Natural killer cell (primary cell): Measurements from ENCODE around the gene BHLHA15. TPM values are rescaled to one million over a fixed set of nuclear protein-coding genes. Genes with fewer than 3 reads are reported as not detected.

Source experiments
- ATAC-seq, 3 donors: fragments of 150-1000 bp in 2 of 3; fragments of 200-7000 bp in 1 of 3; cut with Tn5 transposase; 1 replicate in 1 of 3; 2 replicates in 2 of 3; pipeline ENCODE4 v1.10.0; 2021; ENCODE audit warnings: mild to moderate bottlenecking in 2 of 3, moderate library complexity in 2 of 3
- DNase-seq, 2 donors: peaks; one replicate each; pipeline versions ENCODE4 v3.0.0 to v3.0.0-alpha.2; 2013 to 2021; ENCODE audit warnings: mixed read lengths in 1 of 2
- H3K27ac ChIP-seq: one replicate; pipeline ENCODE4 v1.5.1; 2013; ENCODE audit warnings: mild to moderate bottlenecking, low read length
- H3K27me3 ChIP-seq: one replicate; pipeline ENCODE4 v1.6.1; 2013; ENCODE audit warnings: low read length; ENCODE audit not compliant: control insufficient read depth, insufficient read depth
- H3K36me3 ChIP-seq: one replicate; pipeline ENCODE4 v1.6.1; 2013; ENCODE audit warnings: low read length; ENCODE audit not compliant: control insufficient read depth, insufficient read depth
- H3K4me1 ChIP-seq: one replicate; pipeline ENCODE4 v1.6.1; 2013; ENCODE audit warnings: low read length; ENCODE audit not compliant: control insufficient read depth, insufficient read depth
- H3K4me3 ChIP-seq: one replicate; pipeline ENCODE4 v1.5.1; 2013; ENCODE audit warnings: low read length
- H3K9me3 ChIP-seq: one replicate; pipeline ENCODE4 v1.6.1; 2013; ENCODE audit warnings: low read length; ENCODE audit not compliant: control insufficient read depth, insufficient read depth
- H3K27ac Mint-ChIP-seq, 2 donors: one replicate each; pipeline ENCODE4 v1.8.0; 2022; ENCODE audit warnings: mild to moderate bottlenecking in 2 of 2, mixed read lengths in 2 of 2, moderate library complexity in 1 of 2
- H3K27me3 Mint-ChIP-seq, 2 donors: one replicate each; pipeline ENCODE4 v1.8.0; 2022; ENCODE audit warnings: low read depth in 2 of 2, mixed read lengths in 2 of 2
- H3K36me3 Mint-ChIP-seq: one replicate; pipeline ENCODE4 v1.8.0; 2022; ENCODE audit warnings: mixed read lengths
- H3K4me1 Mint-ChIP-seq, 2 donors: one replicate each; pipeline ENCODE4 v1.8.0; 2022; ENCODE audit warnings: mixed read lengths in 2 of 2
- H3K4me3 Mint-ChIP-seq: one replicate; pipeline ENCODE4 v1.8.0; 2022; ENCODE audit warnings: mild to moderate bottlenecking, moderate library complexity, mixed read lengths
- H3K9me3 Mint-ChIP-seq, 2 donors: one replicate each; pipeline ENCODE4 v1.8.0; 2022; ENCODE audit warnings: mixed read lengths in 2 of 2
- WGBS: methylation state at CpG from one replicate; pipeline ENCODE4 v1.1.7; 2013; ENCODE audit warnings: missing lambda C conversion rate; ENCODE audit not compliant: insufficient coverage; 5-methylcytosine and 5-hydroxymethylcytosine counted together
- intact Hi-C: fragments of 100-400 bp; cut with micrococcal nuclease; formaldehyde crosslinking; loops from one replicate; pipeline ENCODE4 v1.14.2; 2022
- total RNA-seq, 4 donors: library from RNA; stranded (reverse); fragments of 120-200 nt in 1 of 4; gene quantifications; one replicate each; pipeline versions ENCODE4 v1.2.3 to v1.2.4, GENCODE V29; 2013 to 2022
- TF ChIP-seq, protein P1 (sequence below): fragments of 200-600 bp; IDR thresholded peaks from one replicate; pipeline ENCODE4 v1.8.0; 2022; ENCODE audit warnings: antibody characterized with exemption

Gene BHLHA15
- total RNA-seq, 3 donors from 2014 or later (not counting 1 experiment from before 2014, with no cell fraction given), result 3.3 TPM; not detected in 2

DNA sequence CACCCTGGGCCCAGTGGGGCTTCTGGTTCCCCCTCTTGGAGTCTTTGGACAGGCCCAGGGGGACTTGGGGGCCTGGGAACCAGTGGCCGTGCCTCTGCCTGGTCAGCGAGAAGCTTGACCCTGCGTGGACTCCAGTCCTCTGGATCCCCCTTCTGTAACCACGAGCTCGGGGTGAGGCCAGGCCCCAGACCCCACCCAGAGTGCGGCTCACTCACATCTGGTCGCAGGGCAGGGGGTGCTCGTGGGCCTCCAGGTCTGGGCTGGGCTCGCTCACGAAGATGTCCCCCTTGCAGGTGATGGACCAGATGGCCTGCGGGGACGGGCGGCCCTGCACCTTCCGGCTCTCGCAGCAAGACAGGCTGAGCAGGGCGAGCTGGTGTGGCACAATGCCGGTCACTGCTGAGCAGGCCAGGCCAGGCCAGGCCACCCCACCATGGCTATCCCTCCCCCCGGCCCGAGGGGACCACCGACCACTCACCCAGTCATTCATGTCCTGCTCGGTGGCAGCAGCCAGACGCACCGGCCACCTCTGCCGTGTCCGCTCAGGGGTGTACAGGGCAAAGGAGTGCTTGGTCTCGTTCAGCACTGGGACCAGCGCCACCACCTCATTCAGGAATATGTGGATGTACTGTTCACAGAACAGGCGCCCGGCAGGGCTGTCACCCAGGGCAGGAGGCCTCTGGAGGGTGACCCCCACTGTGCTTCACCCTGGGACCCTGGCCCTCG lies 19.7 kb downstream of the BHLHA15 start:
- WGBS, result 98% methylated on average over 30 of the region's 30 CpGs
- ATAC-seq, result no peak
- no peaks in the 10 kb centered on the region for H3K27me3 ChIP-seq
- TF ChIP-seq, protein P1, sequence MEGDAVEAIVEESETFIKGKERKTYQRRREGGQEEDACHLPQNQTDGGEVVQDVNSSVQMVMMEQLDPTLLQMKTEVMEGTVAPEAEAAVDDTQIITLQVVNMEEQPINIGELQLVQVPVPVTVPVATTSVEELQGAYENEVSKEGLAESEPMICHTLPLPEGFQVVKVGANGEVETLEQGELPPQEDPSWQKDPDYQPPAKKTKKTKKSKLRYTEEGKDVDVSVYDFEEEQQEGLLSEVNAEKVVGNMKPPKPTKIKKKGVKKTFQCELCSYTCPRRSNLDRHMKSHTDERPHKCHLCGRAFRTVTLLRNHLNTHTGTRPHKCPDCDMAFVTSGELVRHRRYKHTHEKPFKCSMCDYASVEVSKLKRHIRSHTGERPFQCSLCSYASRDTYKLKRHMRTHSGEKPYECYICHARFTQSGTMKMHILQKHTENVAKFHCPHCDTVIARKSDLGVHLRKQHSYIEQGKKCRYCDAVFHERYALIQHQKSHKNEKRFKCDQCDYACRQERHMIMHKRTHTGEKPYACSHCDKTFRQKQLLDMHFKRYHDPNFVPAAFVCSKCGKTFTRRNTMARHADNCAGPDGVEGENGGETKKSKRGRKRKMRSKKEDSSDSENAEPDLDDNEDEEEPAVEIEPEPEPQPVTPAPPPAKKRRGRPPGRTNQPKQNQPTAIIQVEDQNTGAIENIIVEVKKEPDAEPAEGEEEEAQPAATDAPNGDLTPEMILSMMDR, result no peak
- intact Hi-C loops, result no loop called here
- H3K27ac Mint-ChIP-seq, result no peak overlapping the region
- no peak overlapping the region for H3K4me3 Mint-ChIP-seq
- H3K9me3 Mint-ChIP-seq, result no peaks in the 10 kb centered on the region
- no peaks in the 10 kb centered on the region for H3K27me3 Mint-ChIP-seq
- no peak for DNase-seq
- H3K36me3 Mint-ChIP-seq, result no peaks in the 10 kb centered on the region
- H3K27ac ChIP-seq, result no peak overlapping the region
- no peaks in the 10 kb centered on the region for H3K4me1 Mint-ChIP-seq
- no peak overlapping the region for H3K4me3 ChIP-seq
- no peaks in the 10 kb centered on the region for H3K9me3 ChIP-seq
- peaks cover 15% of the 10 kb centered on the region for H3K36me3 ChIP-seq
- no peaks in the 10 kb centered on the region for H3K4me1 ChIP-seq

DNA sequence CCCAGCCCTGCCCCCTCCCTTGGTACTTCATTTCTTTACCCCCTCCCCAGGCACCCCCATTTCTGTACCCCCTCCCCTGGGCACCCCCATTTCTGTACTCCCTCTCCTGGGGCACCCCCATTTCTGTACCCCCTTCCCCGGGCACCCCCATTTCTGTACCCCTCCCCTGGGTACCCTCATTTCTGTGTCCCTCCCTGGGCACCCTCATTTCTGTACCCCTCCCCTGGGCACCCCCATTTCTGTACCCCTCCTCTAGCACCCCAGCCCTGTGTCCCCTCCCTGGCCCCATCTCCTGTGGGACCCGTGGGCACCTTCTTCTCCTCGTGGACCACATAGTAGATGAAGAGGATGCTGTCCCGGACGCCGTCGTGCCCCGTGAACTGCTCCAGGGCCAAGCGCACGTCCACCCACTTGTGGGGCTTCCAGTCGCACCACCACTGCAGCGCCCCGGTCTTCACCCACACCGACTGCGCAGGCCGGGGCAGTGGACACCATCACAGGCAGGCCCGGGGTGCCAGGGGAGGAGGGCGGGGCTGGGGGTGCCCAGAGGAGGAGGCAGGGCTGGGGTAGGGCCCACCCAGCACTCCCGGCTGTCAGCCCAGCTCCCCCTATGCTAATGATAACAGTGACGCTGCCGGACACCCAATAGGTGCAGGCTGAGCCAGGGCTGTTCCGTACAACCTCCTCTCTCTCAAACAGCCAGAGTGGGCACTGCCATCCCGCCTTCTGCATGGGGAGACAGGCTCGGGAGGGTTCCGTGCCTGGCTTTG lies 20.4 kb downstream of the BHLHA15 start:
- intact Hi-C loops, result no loop called here
- Histone ChIP-seq H3K36me3 (peaks cover 18% of the 10 kb centered on the region), H3K4me3 (no peak overlapping the region), H3K4me1 (no peaks in the 10 kb centered on the region), H3K27me3 (no peaks in the 10 kb centered on the region), H3K27ac (no peak overlapping the region), H3K9me3 (no peaks in the 10 kb centered on the region)
- H3K4me1 Mint-ChIP-seq, result no peaks in the 10 kb centered on the region
- H3K4me3 Mint-ChIP-seq, result no peak overlapping the region
- ATAC-seq (no peak), DNase-seq (no peak)
- no peaks in the 10 kb centered on the region for H3K36me3 Mint-ChIP-seq
- H3K27ac Mint-ChIP-seq, result no peak overlapping the region
- H3K9me3 Mint-ChIP-seq, result no peaks in the 10 kb centered on the region
- H3K27me3 Mint-ChIP-seq, result no peaks in the 10 kb centered on the region
- TF ChIP-seq, protein P1, result no peak
- WGBS, result 95% methylated on average over 25 of the region's 25 CpGs

DNA sequence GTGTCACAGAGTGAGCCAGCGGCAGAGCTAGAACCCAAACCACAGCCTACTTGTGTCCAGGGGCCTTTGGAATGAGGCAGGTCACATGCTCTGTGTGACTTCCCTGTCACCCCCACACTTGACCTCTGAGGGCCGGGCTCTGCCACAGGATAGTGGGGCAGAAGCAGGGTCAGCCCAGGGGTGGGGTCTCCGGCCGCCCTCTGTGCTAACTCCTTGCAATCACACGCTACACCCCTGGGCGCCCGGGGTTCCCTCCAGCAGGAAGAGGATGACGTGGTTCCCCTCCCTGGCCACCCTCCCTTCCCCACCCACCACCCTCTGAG lies 21.0 kb downstream of the BHLHA15 start:
- no peaks in the 10 kb centered on the region for H3K9me3 Mint-ChIP-seq
- H3K27me3 Mint-ChIP-seq, result no peaks in the 10 kb centered on the region
- TF ChIP-seq, protein P1, result no peak
- no peak overlapping the region for H3K27ac Mint-ChIP-seq
- ATAC-seq (no peak), DNase-seq (no peak)
- Histone ChIP-seq H3K36me3 (peaks cover 18% of the 10 kb centered on the region), H3K4me3 (no peak overlapping the region), H3K27ac (no peak overlapping the region), H3K9me3 (no peaks in the 10 kb centered on the region), H3K27me3 (no peaks in the 10 kb centered on the region), H3K4me1 (no peaks in the 10 kb centered on the region)
- no peaks in the 10 kb centered on the region for H3K4me1 Mint-ChIP-seq
- intact Hi-C loops, result no loop called here
- 91% methylated on average over 8 of the region's 8 CpGs for WGBS
- H3K36me3 Mint-ChIP-seq, result no peaks in the 10 kb centered on the region
- H3K4me3 Mint-ChIP-seq, result no peak overlapping the region
